Psoas muscle (tissue), 8 donors: ENCODE results near the gene CEACAM19. TPM values are rescaled to one million over a fixed set of nuclear protein-coding genes. Genes with fewer than 3 reads are reported as not detected.
"Not testable (repeated sequence)": the region's sequence is repeated elsewhere in the genome, so short reads cannot be mapped to it uniquely, and the experiment has no call there.

ENCODE experiments used
- ATAC-seq, 4 donors: fragments of 200-7000 bp; cut with Tn5 transposase; one replicate each; pipeline ENCODE4 v1.9.1; 2020; ENCODE audit warnings: moderate library complexity in 3 of 4, mild to moderate bottlenecking in 2 of 4
- DNase-seq, 2 donors: peaks; one replicate each; pipeline ENCODE4 v3.0.0-alpha.2; 2020
- H3K27ac ChIP-seq: fragments of 200-600 bp; one replicate; pipeline ENCODE4 v1.8.0; 2022
- H3K27me3 ChIP-seq, 3 donors: fragments of 200-600 bp in 1 of 3; one replicate each; pipeline versions ENCODE4 v1.6.1 to v1.8.0; 2013 to 2022; ENCODE audit warnings: low read length in 2 of 3, mild to moderate bottlenecking in 2 of 3, moderate library complexity in 1 of 3; ENCODE audit not compliant: insufficient read depth in 3 of 3
- H3K36me3 ChIP-seq, 2 donors: fragments of 200-600 bp in 1 of 2; one replicate each; pipeline versions ENCODE4 v1.6.1 to v1.8.0; 2013 to 2022; ENCODE audit warnings: low read depth in 1 of 2, mild to moderate bottlenecking in 1 of 2, moderate library complexity in 1 of 2; ENCODE audit not compliant: insufficient read depth in 1 of 2
- H3K4me1 ChIP-seq: fragments of 200-600 bp; one replicate; pipeline ENCODE4 v1.8.0; 2022
- H3K4me3 ChIP-seq: fragments of 200-600 bp; one replicate; pipeline ENCODE4 v1.8.0; 2022; ENCODE audit warnings: mild to moderate bottlenecking
- H3K9me3 ChIP-seq: fragments of 200-600 bp; one replicate; pipeline ENCODE4 v1.8.0; 2022
- WGBS, 3 donors: extraction: QIAGEN DNeasy Blood & Tissue Kit; methylation state at CpG; one replicate each; pipeline versions ENCODE4 v1.1.6 to v1.1.7; 2013; 5-methylcytosine and 5-hydroxymethylcytosine counted together
- intact Hi-C, 2 donors: fragments of 100-400 bp; cut with DNase I; formaldehyde crosslinking; loops; one replicate each; pipeline versions ENCODE4 v1.11.0 to v1.14.2; 2022
- polyA plus RNA-seq, 3 donors: library from polyadenylated mRNA; stranded (reverse); fragments of 200-250 nt; gene quantifications; one replicate each; pipeline ENCODE4 v1.2.3, GENCODE V29; 2013
- total RNA-seq, 4 donors: library from RNA; stranded (reverse); fragmentation: NEBNext Ultra II Directional in 2 of 4; extraction: Animal tissue kit (Norgen Biotek cat#: 25700) in 2 of 4; gene quantifications; one replicate each; pipeline versions ENCODE4 v1.2.1 to v1.2.4, GENCODE V29; 2021 to 2023
- TF ChIP-seq, protein P1 (sequence below): fragments of 200-600 bp; IDR thresholded peaks from one replicate; pipeline ENCODE4 v1.8.0; 2022; ENCODE audit warnings: antibody characterized with exemption
- donor health status: healthy with polysubstance abuse.
- donor health status: DM: no; HTN: no; CAD: no; lungs with moderate emphysema.
- donor health status: Bipolar disorder and iron deficiency.
- donor health status: healthy.
- donor health status: DM: yes; HTN: yes; CAD: no.
- donor health status: DM: no; HTN: no; CAD: no.
- donor health status: DM: no; HTN: no; CAD: no.
- donor health status: DM: yes; HTN: yes; CAD: no.

The CEACAM19 gene
- total and polyA plus RNA-seq, 7 donors = 3.7 to 14.7 (median 8.6) TPM

DNA sequence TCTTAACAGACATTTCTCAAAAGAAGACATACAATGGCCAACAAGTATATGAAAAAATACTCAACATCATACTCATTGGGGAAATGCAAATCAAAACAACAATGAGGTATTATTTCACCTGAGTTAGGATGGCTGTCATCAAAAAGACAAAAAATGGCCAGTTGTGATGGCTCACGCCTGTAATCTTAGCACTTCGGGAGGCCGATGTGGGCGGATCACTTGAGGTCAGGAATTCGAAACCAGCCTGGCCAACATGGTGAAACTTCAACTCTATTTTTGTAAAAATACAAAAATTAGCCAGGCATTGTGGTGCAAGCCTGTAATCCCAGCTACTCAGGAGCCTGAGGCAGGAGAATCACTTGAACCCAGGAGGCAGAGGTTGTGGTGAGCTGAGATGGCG, 49.7 kb downstream of the CEACAM19 start:
- no peak overlapping the region for H3K27ac ChIP-seq
- H3K27me3 ChIP-seq = peaks cover 0 to 2% (median 0%) of the 10 kb centered on the region in 3 donors
- H3K36me3 ChIP-seq = no peaks in the 10 kb centered on the region
- intact Hi-C loops = loop anchor here in 1 of 2 donors (5.0 to 10.0 kb wide), 2 partner anchors 34 to 124 kb away; partner anchors contain the start of gene NECTIN2
- no peak for DNase-seq
- H3K4me3 ChIP-seq = no peak overlapping the region
- TF ChIP-seq, protein P1, sequence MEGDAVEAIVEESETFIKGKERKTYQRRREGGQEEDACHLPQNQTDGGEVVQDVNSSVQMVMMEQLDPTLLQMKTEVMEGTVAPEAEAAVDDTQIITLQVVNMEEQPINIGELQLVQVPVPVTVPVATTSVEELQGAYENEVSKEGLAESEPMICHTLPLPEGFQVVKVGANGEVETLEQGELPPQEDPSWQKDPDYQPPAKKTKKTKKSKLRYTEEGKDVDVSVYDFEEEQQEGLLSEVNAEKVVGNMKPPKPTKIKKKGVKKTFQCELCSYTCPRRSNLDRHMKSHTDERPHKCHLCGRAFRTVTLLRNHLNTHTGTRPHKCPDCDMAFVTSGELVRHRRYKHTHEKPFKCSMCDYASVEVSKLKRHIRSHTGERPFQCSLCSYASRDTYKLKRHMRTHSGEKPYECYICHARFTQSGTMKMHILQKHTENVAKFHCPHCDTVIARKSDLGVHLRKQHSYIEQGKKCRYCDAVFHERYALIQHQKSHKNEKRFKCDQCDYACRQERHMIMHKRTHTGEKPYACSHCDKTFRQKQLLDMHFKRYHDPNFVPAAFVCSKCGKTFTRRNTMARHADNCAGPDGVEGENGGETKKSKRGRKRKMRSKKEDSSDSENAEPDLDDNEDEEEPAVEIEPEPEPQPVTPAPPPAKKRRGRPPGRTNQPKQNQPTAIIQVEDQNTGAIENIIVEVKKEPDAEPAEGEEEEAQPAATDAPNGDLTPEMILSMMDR = no peak
- 52 to 55% (median 53%) methylated on average over 6 of the region's 6 CpGs for WGBS, 3 donors
- no peaks in the 10 kb centered on the region for H3K9me3 ChIP-seq
- ATAC-seq = no peak
- peaks cover 6% of the 10 kb centered on the region for H3K4me1 ChIP-seq

GRCh38 chr19:44721369-44721768, 50.1 kb downstream of the CEACAM19 start:
- H3K4me3 ChIP-seq, H3K9me3 ChIP-seq, H3K36me3 ChIP-seq, H3K4me1 ChIP-seq, ATAC-seq, DNase-seq, H3K27me3 ChIP-seq, H3K27ac ChIP-seq: not testable (repeated sequence)
- WGBS, 3 donors = 63 to 80% (median 67%) methylated on average over 5 of the region's 5 CpGs
- intact Hi-C loops = loop anchor here in 1 of 2 donors (5.0 to 10.0 kb wide), 2 partner anchors 34 to 123 kb away; partner anchors contain the start of gene NECTIN2

DNA sequence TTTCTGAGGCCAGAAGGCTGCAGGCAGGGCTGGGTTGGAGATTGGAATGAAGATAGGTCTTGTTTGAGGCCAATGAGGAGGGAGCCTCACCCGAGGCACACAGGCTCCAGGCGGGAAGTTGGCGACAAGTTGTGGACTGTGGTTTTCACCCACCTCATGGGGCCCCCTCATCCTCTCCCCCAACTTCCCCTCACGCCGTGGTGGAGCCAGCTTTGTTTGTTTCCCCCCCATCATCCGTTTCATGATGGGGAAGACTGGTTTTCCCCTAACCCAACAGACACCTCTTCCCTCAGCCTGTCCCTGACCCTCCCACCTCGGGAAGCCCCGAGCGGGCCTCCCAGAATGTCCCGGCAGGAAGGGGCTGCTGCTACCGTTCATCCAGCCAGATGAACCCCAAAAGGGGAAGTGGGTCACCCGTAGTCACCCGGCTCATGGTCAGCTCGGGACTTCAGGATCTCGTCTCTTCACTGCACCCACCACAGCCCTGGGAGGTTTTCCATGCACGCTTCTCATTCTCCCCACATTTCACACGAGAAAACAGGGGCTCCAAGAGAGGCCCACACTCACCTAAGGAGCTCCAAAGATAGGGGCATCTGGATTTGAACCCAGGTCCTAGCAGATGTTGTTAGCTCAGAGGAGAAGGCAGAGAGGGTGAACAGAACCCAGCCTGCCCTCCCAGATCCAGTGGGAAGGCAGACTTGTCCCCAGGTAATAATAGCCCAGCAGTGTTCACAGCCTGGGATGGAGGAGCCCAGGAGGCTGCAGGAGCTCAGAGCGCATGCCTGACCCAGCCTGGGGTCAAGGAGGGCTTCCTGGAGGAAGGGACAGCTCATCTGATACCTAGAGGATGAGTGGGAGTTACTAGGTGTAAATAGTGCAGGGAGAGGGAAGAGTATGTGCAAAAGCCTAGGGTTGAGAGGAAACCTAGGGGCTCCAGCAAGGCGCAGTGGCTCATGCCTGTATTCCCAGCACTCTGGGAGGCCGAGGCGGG, 51.1 kb downstream of the CEACAM19 start:
- DNase-seq (no peak), ATAC-seq (no peak)
- H3K27ac ChIP-seq = no peak overlapping the region
- TF ChIP-seq, protein P1 = no peak
- no peak overlapping the region for H3K4me3 ChIP-seq
- H3K27me3 ChIP-seq = peaks cover 0 to 2% (median 0%) of the 10 kb centered on the region in 3 donors
- intact Hi-C loops = loop anchor here in 1 of 2 donors (5.0 to 10.0 kb wide), 2 partner anchors 35 to 122 kb away; partner anchors contain the start of gene NECTIN2
- peaks cover 6% of the 10 kb centered on the region for H3K4me1 ChIP-seq
- WGBS, 3 donors = 52 to 61% (median 57%) methylated on average over 21 of the region's 21 CpGs
- no peaks in the 10 kb centered on the region for H3K9me3 ChIP-seq
- no peaks in the 10 kb centered on the region for H3K36me3 ChIP-seq

DNA sequence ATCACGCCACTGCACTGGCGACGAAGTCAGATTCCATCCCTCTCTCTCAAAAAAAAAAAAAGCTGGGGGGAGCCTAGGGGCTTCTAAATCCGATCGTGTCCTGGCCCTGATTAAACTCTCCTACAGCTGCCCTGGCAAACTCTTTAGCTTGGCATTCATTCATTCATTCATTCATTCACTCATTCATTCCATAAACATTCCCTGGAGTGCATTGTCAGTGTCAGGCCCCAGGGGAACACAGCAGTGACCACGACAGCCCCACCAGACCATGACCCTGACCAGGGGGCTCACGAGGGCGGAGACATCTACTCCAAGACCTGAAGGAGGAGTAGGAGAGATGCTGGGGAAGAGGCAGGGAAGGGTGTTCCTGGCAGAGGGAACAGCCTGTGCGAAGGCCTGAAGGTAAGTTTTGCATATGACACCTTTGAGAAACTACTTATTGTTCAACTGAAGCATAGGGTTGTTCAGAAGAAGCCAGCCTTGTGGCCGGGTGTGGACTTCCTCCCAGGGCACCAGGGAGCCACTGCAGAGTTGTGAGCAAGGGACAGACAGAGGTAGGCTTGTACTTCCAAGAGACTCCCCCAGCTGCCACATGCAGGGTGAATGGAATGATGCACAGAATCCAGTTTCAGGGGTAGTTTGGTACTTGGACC, 52.1 kb downstream of the CEACAM19 start:
- Histone ChIP-seq H3K4me1 (peaks cover 6% of the 10 kb centered on the region), H3K27ac (no peak overlapping the region), H3K9me3 (no peaks in the 10 kb centered on the region), H3K36me3 (no peaks in the 10 kb centered on the region), H3K27me3 (no peaks in the 10 kb centered on the region), H3K4me3 (no peak overlapping the region)
- intact Hi-C loops = loop anchor here in 1 of 2 donors (5.0 to 10.0 kb wide), 2 partner anchors 36 to 121 kb away; partner anchors contain the start of gene NECTIN2
- TF ChIP-seq, protein P1 = no peak
- ATAC-seq (peak in 2 of 4 donors; percentile 15 to 25), DNase-seq (no peak)
- WGBS, 3 donors = 44 to 53% (median 46%) methylated on average over 10 of the region's 10 CpGs

DNA sequence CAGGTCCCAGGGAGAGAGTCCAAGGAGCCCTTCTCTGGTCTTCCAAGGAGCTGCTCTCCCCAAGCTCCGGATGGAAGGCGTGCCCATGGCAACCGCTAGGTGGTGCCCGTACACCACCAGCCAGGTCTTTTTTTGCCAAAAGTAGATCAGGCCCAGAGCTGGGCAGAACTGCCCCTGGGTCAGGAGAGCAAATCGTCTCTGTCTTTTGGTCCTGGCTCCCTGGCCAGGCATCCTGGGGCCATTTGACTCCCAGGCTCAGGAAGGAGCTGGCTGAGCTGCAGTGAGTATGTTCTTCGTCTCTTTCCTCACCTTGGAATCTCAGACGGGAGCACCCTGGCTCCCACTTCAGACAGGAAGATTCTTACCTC, 52.7 kb downstream of the CEACAM19 start:
- Histone ChIP-seq H3K27me3 (no peaks in the 10 kb centered on the region), H3K27ac (peak overlapping the region; percentile 62), H3K4me1 (peaks cover 6% of the 10 kb centered on the region), H3K36me3 (no peaks in the 10 kb centered on the region), H3K9me3 (no peaks in the 10 kb centered on the region), H3K4me3 (no peak overlapping the region)
- TF ChIP-seq, protein P1 = peak; percentile 100
- intact Hi-C loops = loop anchor here (1.0 to 10.0 kb wide), 4 partner anchors 37 to 121 kb away; partner anchors contain the start of gene NECTIN2 (in 1 of the 2)
- ATAC-seq (peak; percentile 91 to 98 (median 94)), DNase-seq (peak; percentile 84 to 90)
- 4 to 8% (median 4%) methylated on average over 7 of the region's 7 CpGs for WGBS, 3 donors
